Measurements from ENCODE around the gene LAMB1.
"Not testable (repeated sequence)": the region's sequence is repeated elsewhere in the genome, so short reads cannot be mapped to it uniquely, and the experiment has no call there.

LAMB1 gene

GRCh38 chr7:107959527-107959898, 43.4 kb downstream of the LAMB1 start:
- Histone ChIP-seq H3K27ac (ENCODE audit: low read length, poor library complexity, severe bottlenecking) (peak overlapping the region; percentile 4), H3K4me3 (ENCODE audit: insufficient read depth in 1 of 2, low read depth in 1 of 2, low read length in 2 of 2) (no peak overlapping the region), H3K79me1 (replicated peaks; ENCODE audit: low read length, poor library complexity, severe bottlenecking) (peaks cover 7% of the 10 kb centered on the region), H4K91ac (ENCODE audit: low read length) (no peak overlapping the region), H3K9me3 (ENCODE audit: control insufficient read depth, low read length) (no peaks in the 10 kb centered on the region), H2BK12ac (ENCODE audit: low read length in 2 of 2) (no peak overlapping the region), H3K18ac (ENCODE audit: low read depth in 1 of 2, low read length in 2 of 2) (no peak overlapping the region), H3K27me3 (ENCODE audit: control insufficient read depth in 1 of 2, insufficient read depth in 1 of 2, low read length in 2 of 2) (no peaks in the 10 kb centered on the region), H2BK5ac (ENCODE audit: low read depth, low read length, poor library complexity, severe bottlenecking) (no peak overlapping the region), H3K4me2 (ENCODE audit: low read length, poor library complexity, severe bottlenecking) (no peak overlapping the region), H3K14ac (ENCODE audit: low read length in 2 of 2) (no peak overlapping the region), H3K4me1 (ENCODE audit: control insufficient read depth, insufficient read depth, low read depth, low read length) (peaks cover 16% of the 10 kb centered on the region), H3K9ac (ENCODE audit: low read length) (no peak overlapping the region), H3K23ac (ENCODE audit: low read length in 2 of 2) (no peak overlapping the region), H3K36me3 (ENCODE audit: control insufficient read depth in 1 of 2, insufficient read depth in 2 of 2, low read depth in 1 of 2, low read length in 2 of 2) (peaks cover 60 to 84% of the 10 kb centered on the region in 2 experiments), H2AFZ (ENCODE audit: low read depth, low read length) (no peak overlapping the region), H2BK120ac (ENCODE audit: low read depth, low read length) (no peak overlapping the region), H2BK15ac (ENCODE audit: low read depth, poor library complexity, severe bottlenecking) (no peak overlapping the region), H3K4ac (ENCODE audit: low read depth in 1 of 2, low read length in 2 of 2) (no peak overlapping the region), H4K8ac (ENCODE audit: low read length) (no peak overlapping the region), H2AK5ac (ENCODE audit: low read length, severe bottlenecking) (no peak overlapping the region)
- DNase-seq = no peak
- 96% methylated on average over 10 of the region's 10 CpGs for WGBS

GRCh38 chr7:107958764-107959526, 44.0 kb downstream of the LAMB1 start:
- H3K4ac ChIP-seq (ENCODE audit: low read depth in 1 of 2, low read length in 2 of 2) = no peak overlapping the region
- peak overlapping the region; percentile 4 for H3K27ac ChIP-seq (ENCODE audit: low read length, poor library complexity, severe bottlenecking)
- H4K8ac ChIP-seq (ENCODE audit: low read length) = no peak overlapping the region
- H3K18ac ChIP-seq (ENCODE audit: low read depth in 1 of 2, low read length in 2 of 2) = peak overlapping the region in 1 of 2 experiments; percentile 67
- peaks cover 60 to 83% of the 10 kb centered on the region in 2 experiments for H3K36me3 ChIP-seq (ENCODE audit: control insufficient read depth in 1 of 2, insufficient read depth in 2 of 2, low read depth in 1 of 2, low read length in 2 of 2)
- H3K14ac ChIP-seq (ENCODE audit: low read length in 2 of 2) = peak overlapping the region in 1 of 2 experiments; percentile 61
- H3K27me3 ChIP-seq (ENCODE audit: control insufficient read depth in 1 of 2, insufficient read depth in 1 of 2, low read length in 2 of 2) = no peaks in the 10 kb centered on the region
- no peaks in the 10 kb centered on the region for H3K9me3 ChIP-seq (ENCODE audit: control insufficient read depth, low read length)
- H3K79me1 ChIP-seq (replicated peaks; ENCODE audit: low read length, poor library complexity, severe bottlenecking) = peaks cover 5% of the 10 kb centered on the region
- no peak overlapping the region for H2BK120ac ChIP-seq (ENCODE audit: low read depth, low read length)
- H3K4me1 ChIP-seq (ENCODE audit: control insufficient read depth, insufficient read depth, low read depth, low read length) = peaks cover 16% of the 10 kb centered on the region
- no peak overlapping the region for H2AFZ ChIP-seq (ENCODE audit: low read depth, low read length)
- peak overlapping the region; percentile 67 for H3K9ac ChIP-seq (ENCODE audit: low read length)
- H2AK5ac ChIP-seq (ENCODE audit: low read length, severe bottlenecking) = no peak overlapping the region
- peak overlapping the region in 1 of 2 experiments; percentile 15 for H2BK12ac ChIP-seq (ENCODE audit: low read length in 2 of 2)
- WGBS = 62% methylated on average over 13 of the region's 14 CpGs
- no peak overlapping the region for H4K91ac ChIP-seq (ENCODE audit: low read length)
- H3K23ac ChIP-seq (ENCODE audit: low read length in 2 of 2) = no peak overlapping the region
- no peak overlapping the region for H3K4me2 ChIP-seq (ENCODE audit: low read length, poor library complexity, severe bottlenecking)
- no peak overlapping the region for H2BK15ac ChIP-seq (ENCODE audit: low read depth, poor library complexity, severe bottlenecking)
- H3K4me3 ChIP-seq (ENCODE audit: insufficient read depth in 1 of 2, low read depth in 1 of 2, low read length in 2 of 2) = no peak overlapping the region
- no peak overlapping the region for H2BK5ac ChIP-seq (ENCODE audit: low read depth, low read length, poor library complexity, severe bottlenecking)
- peak; percentile 91 for DNase-seq

GRCh38 chr7:107957436-107957835, 45.5 kb downstream of the LAMB1 start:
- H2AK5ac ChIP-seq (ENCODE audit: low read length, severe bottlenecking) = no peak overlapping the region
- peaks cover 59 to 84% of the 10 kb centered on the region in 2 experiments for H3K36me3 ChIP-seq (ENCODE audit: control insufficient read depth in 1 of 2, insufficient read depth in 2 of 2, low read depth in 1 of 2, low read length in 2 of 2)
- H3K23ac ChIP-seq (ENCODE audit: low read length in 2 of 2) = no peak overlapping the region
- H3K9me3 ChIP-seq (ENCODE audit: control insufficient read depth, low read length) = no peaks in the 10 kb centered on the region
- no peak overlapping the region for H2BK120ac ChIP-seq (ENCODE audit: low read depth, low read length)
- H3K14ac ChIP-seq (ENCODE audit: low read length in 2 of 2) = no peak overlapping the region
- H2AFZ ChIP-seq (ENCODE audit: low read depth, low read length) = no peak overlapping the region
- no peak overlapping the region for H2BK12ac ChIP-seq (ENCODE audit: low read length in 2 of 2)
- 92% methylated on average over 1 of the region's 2 CpGs for WGBS
- H3K4me1 ChIP-seq (ENCODE audit: control insufficient read depth, insufficient read depth, low read depth, low read length) = peaks cover 24% of the 10 kb centered on the region
- H3K4me3 ChIP-seq (ENCODE audit: insufficient read depth in 1 of 2, low read depth in 1 of 2, low read length in 2 of 2) = no peak overlapping the region
- H2BK5ac ChIP-seq (ENCODE audit: low read depth, low read length, poor library complexity, severe bottlenecking) = no peak overlapping the region
- H2BK15ac ChIP-seq (ENCODE audit: low read depth, poor library complexity, severe bottlenecking) = no peak overlapping the region
- no peak overlapping the region for H3K4ac ChIP-seq (ENCODE audit: low read depth in 1 of 2, low read length in 2 of 2)
- no peaks in the 10 kb centered on the region for H3K27me3 ChIP-seq (ENCODE audit: control insufficient read depth in 1 of 2, insufficient read depth in 1 of 2, low read length in 2 of 2)
- H4K8ac ChIP-seq (ENCODE audit: low read length) = no peak overlapping the region
- no peak overlapping the region for H3K18ac ChIP-seq (ENCODE audit: low read depth in 1 of 2, low read length in 2 of 2)
- H3K79me1 ChIP-seq (replicated peaks; ENCODE audit: low read length, poor library complexity, severe bottlenecking) = peaks cover 4% of the 10 kb centered on the region
- H3K4me2 ChIP-seq (ENCODE audit: low read length, poor library complexity, severe bottlenecking) = no peak overlapping the region
- peak overlapping the region; percentile 67 for H3K9ac ChIP-seq (ENCODE audit: low read length)
- H4K91ac ChIP-seq (ENCODE audit: low read length) = no peak overlapping the region
- DNase-seq = no peak
- H3K27ac ChIP-seq (ENCODE audit: low read length, poor library complexity, severe bottlenecking) = peak overlapping the region; percentile 5

GRCh38 chr7:107956950-107957349, 46.0 kb downstream of the LAMB1 start:
- Histone ChIP-seq H3K4me1 (ENCODE audit: control insufficient read depth, insufficient read depth, low read depth, low read length) (peaks cover 23% of the 10 kb centered on the region), H4K8ac (ENCODE audit: low read length) (peak overlapping the region; percentile 8), H3K36me3 (ENCODE audit: control insufficient read depth in 1 of 2, insufficient read depth in 2 of 2, low read depth in 1 of 2, low read length in 2 of 2) (peaks cover 57 to 86% of the 10 kb centered on the region in 2 experiments)
- DNase-seq; H2AFZ ChIP-seq (ENCODE audit: low read depth, low read length); H2BK5ac ChIP-seq (ENCODE audit: low read depth, low read length, poor library complexity, severe bottlenecking); H2AK5ac ChIP-seq (ENCODE audit: low read length, severe bottlenecking); H3K4ac ChIP-seq (ENCODE audit: low read depth in 1 of 2, low read length in 2 of 2); H3K27me3 ChIP-seq (ENCODE audit: control insufficient read depth in 1 of 2, insufficient read depth in 1 of 2, low read length in 2 of 2); H3K4me3 ChIP-seq (ENCODE audit: insufficient read depth in 1 of 2, low read depth in 1 of 2, low read length in 2 of 2); H3K27ac ChIP-seq (ENCODE audit: low read length, poor library complexity, severe bottlenecking); H3K9ac ChIP-seq (ENCODE audit: low read length); H2BK15ac ChIP-seq (ENCODE audit: low read depth, poor library complexity, severe bottlenecking); H2BK120ac ChIP-seq (ENCODE audit: low read depth, low read length); H2BK12ac ChIP-seq (ENCODE audit: low read length in 2 of 2); H3K18ac ChIP-seq (ENCODE audit: low read depth in 1 of 2, low read length in 2 of 2); H3K14ac ChIP-seq (ENCODE audit: low read length in 2 of 2); H3K4me2 ChIP-seq (ENCODE audit: low read length, poor library complexity, severe bottlenecking); H3K23ac ChIP-seq (ENCODE audit: low read length in 2 of 2); H4K91ac ChIP-seq (ENCODE audit: low read length); H3K9me3 ChIP-seq (ENCODE audit: control insufficient read depth, low read length); H3K79me1 ChIP-seq (replicated peaks; ENCODE audit: low read length, poor library complexity, severe bottlenecking): not testable (repeated sequence)
- WGBS = 92% methylated on average over 4 of the region's 4 CpGs
